ENCODE data around the gene EBP. TPM values are rescaled to one million over a fixed set of nuclear protein-coding genes. Genes with fewer than 3 reads are reported as not detected.

The EBP gene
- total and polyA plus RNA-seq, 2 of the 8 experiments (the other 6 are each of a cell fraction or from before 2014, with no cell fraction given), result 143 to 286 TPM

DNA sequence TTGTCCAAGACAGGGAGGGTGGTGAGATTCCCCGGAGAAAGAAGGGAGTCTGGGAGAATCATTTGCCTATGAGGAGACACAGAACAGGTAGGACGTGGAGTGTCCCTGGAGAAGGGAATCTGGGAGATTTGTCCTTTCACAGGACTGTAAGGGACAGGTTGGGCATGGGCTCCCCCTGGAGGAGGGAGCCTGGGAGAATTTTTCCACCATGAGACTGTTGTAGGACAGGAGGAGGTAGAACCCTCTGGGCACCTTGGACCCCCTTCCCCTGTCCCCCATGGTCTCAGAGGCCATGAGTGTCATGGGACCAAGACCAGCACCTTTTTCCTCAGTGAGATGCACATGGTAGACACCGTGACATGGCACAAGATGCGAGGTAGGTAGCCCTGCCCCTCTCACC, 10.0 kb upstream of the EBP start:
- H3K9ac ChIP-seq (replicated peaks in 1 of 4; ENCODE audit: extremely low read depth in 1 of 4, low read depth in 3 of 4, low read length in 3 of 4), result no peak overlapping the region
- H4K20me1 ChIP-seq (replicated peaks in 1 of 2; ENCODE audit: control insufficient read depth in 1 of 2, insufficient read depth in 2 of 2, low read length in 2 of 2), result no peaks in the 10 kb centered on the region
- no peak overlapping the region for H4K8ac ChIP-seq (ENCODE audit: extremely low read depth, insufficient read depth, low read length)
- no peak overlapping the region for H2BK12ac ChIP-seq (ENCODE audit: low read depth, low read length)
- H3K27ac ChIP-seq (ENCODE audit: low read depth, low read length), result no peak overlapping the region
- no peak overlapping the region for H3K4ac ChIP-seq (replicated peaks; ENCODE audit: insufficient read length, low read depth, low read length)
- H2AK5ac ChIP-seq (ENCODE audit: low read depth, low read length), result no peak overlapping the region
- peaks cover 0 to 2% (median 0%) of the 10 kb centered on the region in 4 experiments; a peak in 3 of 8 replicates for H3K36me3 ChIP-seq (ENCODE audit: control insufficient read depth in 2 of 4, insufficient read depth in 4 of 4, low read length in 3 of 4)
- no peaks in the 10 kb centered on the region; the same call in 1 of the 2 replicates for H3K23me2 ChIP-seq (ENCODE audit: low read depth, low read length)
- no peak overlapping the region for H3K4me2 ChIP-seq (ENCODE audit: insufficient read depth in 1 of 2, low read depth in 2 of 2, low read length in 2 of 2)
- 61% methylated on average over 3 of the region's 4 CpGs; no CpG with 5 or more reads in 1 of the 2 experiments for WGBS, 2 experiments (ENCODE audit: extremely low coverage in 1 of 2, insufficient coverage in 1 of 2, insufficient read length in 1 of 2, insufficient replicate concordance in 2 of 2, low coverage in 1 of 2, low lambda C conversion rate in 2 of 2, missing lambda C conversion rate in 1 of 2)
- H3K79me1 ChIP-seq (ENCODE audit: low read depth, low read length), result no peaks in the 10 kb centered on the region
- peaks cover 0 to 5% (median 2%) of the 10 kb centered on the region in 4 experiments; a peak in 4 of 7 replicates for H3K4me1 ChIP-seq (replicated peaks in 1 of 4; ENCODE audit: control insufficient read depth in 3 of 4, insufficient read depth in 4 of 4, low read length in 3 of 4)
- no peak overlapping the region for H4K5ac ChIP-seq (ENCODE audit: insufficient read length, low read depth, low read length)
- CTCF ChIA-PET (ENCODE audit: partially characterized antibody), result no interaction called here
- no peaks in the 10 kb centered on the region for H3K9me3 ChIP-seq (ENCODE audit: insufficient read depth in 2 of 2, low read depth in 1 of 2, low read length in 1 of 2)
- POLR2A ChIA-PET (ENCODE audit: partially characterized antibody), result no interaction called here
- no peaks in the 10 kb centered on the region; a peak in 2 of 7 replicates for H3K27me3 ChIP-seq (replicated peaks in 1 of 4; ENCODE audit: control insufficient read depth in 3 of 4, extremely low read depth in 1 of 4, insufficient read depth in 3 of 4, low read length in 3 of 4)
- H3K14ac ChIP-seq (ENCODE audit: insufficient read length), result no peak overlapping the region
- no peak overlapping the region for H2BK15ac ChIP-seq (ENCODE audit: low read length)
- no peaks in the 10 kb centered on the region for H3K79me2 ChIP-seq (ENCODE audit: control insufficient read depth in 1 of 2, insufficient read depth in 2 of 2, low read length in 2 of 2)
- no peak overlapping the region for H4K91ac ChIP-seq (replicated peaks; ENCODE audit: insufficient read length, low read length)
- H3K18ac ChIP-seq (ENCODE audit: extremely low read depth, low read length), result no peak overlapping the region
- no peak for FAIRE-seq
- H2AFZ ChIP-seq (ENCODE audit: low read length), result no peak overlapping the region
- H3K56ac ChIP-seq (replicated peaks; ENCODE audit: insufficient read length, low read depth, low read length), result no peak overlapping the region
- H2BK120ac ChIP-seq (replicated peaks; ENCODE audit: low read depth, low read length), result no peak overlapping the region
- no peak overlapping the region for H2BK20ac ChIP-seq (ENCODE audit: low read length)
- no peak overlapping the region for H2BK5ac ChIP-seq (ENCODE audit: low read depth, low read length)
- peak in 1 of 2 experiments; percentile 43 for DNase-seq (ENCODE audit: low read depth in 1 of 2, low spot score in 2 of 2)
- H3K23ac ChIP-seq (ENCODE audit: insufficient read length), result no peak overlapping the region
- H3K4me3 ChIP-seq (ENCODE audit: extremely low read depth in 1 of 4, insufficient read depth in 2 of 4, low read depth in 3 of 4, low read length in 4 of 4), result no peak overlapping the region
- no peak for TF ChIP-seq GTF2F1 (IDR thresholded peaks at IDR 0.05; ENCODE audit: borderline replicate concordance, low read depth, low read length)
- TF ChIP-seq RXRA (IDR thresholded peaks at IDR 0.05; ENCODE audit: insufficient read depth, low read depth, low read length), result no peak
- peak; percentile 35 to 48 for TF ChIP-seq RAD21 (IDR thresholded peaks at IDR 0.05 in 1 of 2, conservative IDR thresholded peaks at IDR 0.05 in 1 of 2; ENCODE audit: low read depth in 2 of 2, low read length in 2 of 2)
- peak; percentile 20 to 23 (median 23); a peak in 3 of 4 replicates for TF ChIP-seq CTCF (IDR thresholded peaks at IDR 0.05; ENCODE audit: control extremely low read depth in 1 of 3, insufficient read depth in 1 of 3, low read depth in 1 of 3, low read length in 3 of 3)
- TF ChIP-seq TAF7 (optimal IDR thresholded peaks at IDR 0.05; ENCODE audit: borderline replicate concordance, low read depth, low read length), result no peak
- no peak for TF ChIP-seq NANOG (IDR thresholded peaks at IDR 0.05; ENCODE audit: insufficient read depth, low read depth, low read length, poor library complexity, severe bottlenecking)
- no peak for TF ChIP-seq HDAC2 (IDR thresholded peaks at IDR 0.05; ENCODE audit: borderline replicate concordance in 1 of 2, low read depth in 2 of 2, low read length in 2 of 2)
- no peak for TF ChIP-seq EZH2 (IDR thresholded peaks at IDR 0.05; ENCODE audit: low read depth, low read length, severe bottlenecking)
- TF ChIP-seq ZNF274 (IDR thresholded peaks at IDR 0.05; ENCODE audit: borderline replicate concordance, extremely low read depth, low read length), result no peak
